ENCODE data around the gene FIGN.

- TF ChIP-seq CTCF (conservative IDR thresholded peaks at IDR 0.05) (peak; percentile 47), ZFX (IDR thresholded peaks at IDR 0.05) (no peak)
These were observed 124.8 kb downstream of the FIGN start for GRCh38 chr2:163610817-163611556.
